ENCODE results near the gene COMMD8.

Gene COMMD8

GRCh38 chr4:47465004-47465403 is 1.5 kb upstream of the COMMD8 start:
- DNase-seq (ENCODE audit: low read depth) = no peak
- TF ChIP-seq CTCF (conservative IDR thresholded peaks at IDR 0.05; ENCODE audit: low read depth, low read length) = no peak
- H3K4me3 ChIP-seq (ENCODE audit: low read depth, low read length) = no peak overlapping the region

GRCh38 chr4:47462799-47463234 is 685 bp downstream of the COMMD8 start:
- no peak for TF ChIP-seq CTCF (conservative IDR thresholded peaks at IDR 0.05; ENCODE audit: low read depth, low read length)
- peak; percentile 31 for DNase-seq (ENCODE audit: low read depth)
- H3K4me3 ChIP-seq (ENCODE audit: low read depth, low read length) = peak overlapping the region; percentile 91

GRCh38 chr4:47451657-47452056 is 11.8 kb downstream of the COMMD8 start:
- no peak for TF ChIP-seq CTCF (conservative IDR thresholded peaks at IDR 0.05; ENCODE audit: low read depth, low read length)
- H3K4me3 ChIP-seq (ENCODE audit: low read depth, low read length) = no peak overlapping the region
- DNase-seq (ENCODE audit: low read depth) = peak; percentile 30

- DNase-seq (ENCODE audit: low read depth) = no peak
- no peak overlapping the region for H3K4me3 ChIP-seq (ENCODE audit: low read depth, low read length)
- no peak for TF ChIP-seq CTCF (conservative IDR thresholded peaks at IDR 0.05; ENCODE audit: low read depth, low read length)
Observed at GRCh38 chr4:47444031-47444430, 19.5 kb downstream of the COMMD8 start.

GRCh38 chr4:47442980-47443379 is 20.5 kb downstream of the COMMD8 start:
- no peak for TF ChIP-seq CTCF (conservative IDR thresholded peaks at IDR 0.05; ENCODE audit: low read depth, low read length)
- DNase-seq (ENCODE audit: low read depth) = no peak
- H3K4me3 ChIP-seq (ENCODE audit: low read depth, low read length) = no peak overlapping the region

GRCh38 chr4:47434931-47435330 is 28.6 kb downstream of the COMMD8 start:
- no peak for TF ChIP-seq CTCF (conservative IDR thresholded peaks at IDR 0.05; ENCODE audit: low read depth, low read length)
- no peak overlapping the region for H3K4me3 ChIP-seq (ENCODE audit: low read depth, low read length)
- DNase-seq (ENCODE audit: low read depth) = no peak

GRCh38 chr4:47432749-47433148 is 30.8 kb downstream of the COMMD8 start:
- no peak for DNase-seq (ENCODE audit: low read depth)
- H3K4me3 ChIP-seq (ENCODE audit: low read depth, low read length) = no peak overlapping the region
- TF ChIP-seq CTCF (conservative IDR thresholded peaks at IDR 0.05; ENCODE audit: low read depth, low read length) = no peak

Measured in choroid plexus epithelial cell (primary cell).